Neural progenitor cell (in vitro differentiated cells): ENCODE measurements around the gene VPS51. TPM values are rescaled to one million over a fixed set of nuclear protein-coding genes. Genes with fewer than 3 reads are reported as not detected.

ENCODE experiments used
- DNase-seq: peaks from one replicate; pipeline ENCODE4 v3.0.0-alpha.2; 2016; ENCODE audit warnings: low spot score
- H2AFZ ChIP-seq: fragments of 200-600 bp; sonication (generic); replicated peaks from 2 replicates; pipeline ENCODE4 v1.6.1; 2016; ENCODE audit warnings: antibody characterized with exemption
- H3F3A ChIP-seq: fragments of 200-600 bp; sonication (generic); 2 replicates; pipeline ENCODE4 v1.6.1; 2016; ENCODE audit warnings: antibody characterized with exemption, low read depth
- H3K27ac ChIP-seq: fragments of 200-600 bp; sonication (generic); 2 replicates; pipeline ENCODE4 v1.5.1; 2016; ENCODE audit warnings: mild to moderate bottlenecking
- H3K27me3 ChIP-seq: fragments of 200-600 bp; sonication (generic); 2 replicates; pipeline ENCODE4 v1.6.1; 2016; ENCODE audit warnings: mild to moderate bottlenecking, moderate library complexity
- H3K36me3 ChIP-seq: fragments of 200-600 bp; sonication (generic); 2 replicates; pipeline ENCODE4 v1.5.1; 2016
- H3K4me1 ChIP-seq: fragments of 200-600 bp; sonication (generic); 2 replicates; pipeline ENCODE4 v1.6.1; 2016; ENCODE audit warnings: mixed run types
- H3K4me2 ChIP-seq: fragments of 200-600 bp; sonication (generic); 2 replicates; pipeline ENCODE4 v1.6.1; 2016
- H3K4me3 ChIP-seq: fragments of 200-600 bp; sonication (generic); 2 replicates; pipeline ENCODE4 v1.5.1; 2016
- H3K79me2 ChIP-seq: fragments of 200-600 bp; sonication (generic); 2 replicates; pipeline ENCODE4 v1.6.1; 2016; ENCODE audit warnings: low read depth
- H3K9ac ChIP-seq: fragments of 200-600 bp; sonication (generic); 2 replicates; pipeline ENCODE4 v1.6.1; 2016
- H3K9me3 ChIP-seq: fragments of 200-600 bp; sonication (generic); 2 replicates; pipeline ENCODE4 v1.5.1; 2016; ENCODE audit warnings: low read depth
- H4K20me1 ChIP-seq: fragments of 200-600 bp; sonication (generic); 2 replicates; pipeline ENCODE4 v1.6.1; 2016; ENCODE audit warnings: low read depth
- H3K27ac Mint-ChIP-seq: 3 replicates; pipeline ENCODE4 v1.8.0; 2021; ENCODE audit warnings: mixed read lengths
- H3K27me3 Mint-ChIP-seq: 2 replicates; pipeline ENCODE4 v1.8.0; 2022; ENCODE audit warnings: low read depth, mild to moderate bottlenecking, inconsistent platforms, moderate library complexity, mixed read lengths; ENCODE audit not compliant: insufficient read depth
- H3K36me3 Mint-ChIP-seq: 3 replicates; pipeline ENCODE4 v1.8.0; 2021; ENCODE audit warnings: mixed read lengths
- H3K4me1 Mint-ChIP-seq: 3 replicates; pipeline ENCODE4 v1.8.0; 2021; ENCODE audit warnings: mixed read lengths
- H3K4me3 Mint-ChIP-seq: 3 replicates; pipeline ENCODE4 v1.8.0; 2021; ENCODE audit warnings: mild to moderate bottlenecking, moderate library complexity, mixed read lengths
- H3K9me3 Mint-ChIP-seq: 3 replicates; pipeline ENCODE4 v1.8.0; 2020; ENCODE audit warnings: mixed read lengths
- CTCF ChIP-seq: fragments of 200-600 bp; sonication (generic); IDR thresholded peaks from 2 replicates; pipeline ENCODE4 v1.5.1; 2017; ENCODE audit warnings: antibody characterized with exemption, mild to moderate bottlenecking
- EZH2 ChIP-seq: fragments of 200-600 bp; sonication (generic); IDR thresholded peaks from 2 replicates; pipeline ENCODE4 v1.6.1; 2017; ENCODE audit warnings: antibody characterized with exemption, mild to moderate bottlenecking, moderate library complexity
- EZH2phosphoT487 ChIP-seq: fragments of 200-600 bp; sonication (generic); IDR thresholded peaks from 2 replicates; pipeline ENCODE4 v1.6.1; 2017; ENCODE audit warnings: antibody characterized with exemption
- total RNA-seq: library from RNA; depleted of rRNA; stranded (reverse); fragments of >200 nt; gene quantifications from 2 replicates; pipeline ENCODE4 v1.2.3, GENCODE V29; 2015; ENCODE audit warnings: low replicate concordance

The VPS51 gene
- total RNA-seq, 1 donor from 2014 or later: 80.4 TPM

- peaks cover 67% of the 10 kb centered on the region for H3F3A ChIP-seq
- peaks cover 3% of the 10 kb centered on the region for H3K36me3 ChIP-seq
- Mint-ChIP-seq H3K9me3 (no peaks in the 10 kb centered on the region), H3K4me1 (peaks cover 29% of the 10 kb centered on the region), H3K4me3 (peak overlapping the region; percentile 88), H3K27ac (no peak overlapping the region), H3K27me3 (peaks cover 8% of the 10 kb centered on the region), H3K36me3 (peaks cover 11% of the 10 kb centered on the region)
- DNase-seq: no peak
- no peak overlapping the region for H3K4me3 ChIP-seq
- peaks cover 37% of the 10 kb centered on the region for H3K79me2 ChIP-seq
- peaks cover 9% of the 10 kb centered on the region for H3K4me1 ChIP-seq
- no peaks in the 10 kb centered on the region for H3K27me3 ChIP-seq
- TF ChIP-seq EZH2 (no peak), CTCF (no peak), EZH2phosphoT487 (no peak)
- no peak overlapping the region for H3K9ac ChIP-seq
- H4K20me1 ChIP-seq: peaks cover 26% of the 10 kb centered on the region
- no peaks in the 10 kb centered on the region for H3K9me3 ChIP-seq
- no peak overlapping the region for H3K27ac ChIP-seq
- no peak overlapping the region for H3K4me2 ChIP-seq
- no peak overlapping the region for H2AFZ ChIP-seq
These were observed 19.5 kb downstream of the VPS51 start for GRCh38 chr11:65115361-65116082.

GRCh38 chr11:65116370-65117205, 20.6 kb downstream of the VPS51 start:
- Histone ChIP-seq H3K27me3 (no peaks in the 10 kb centered on the region), H2AFZ (no peak overlapping the region), H3K36me3 (peaks cover 4% of the 10 kb centered on the region), H4K20me1 (peaks cover 23% of the 10 kb centered on the region), H3K4me2 (peak overlapping the region; percentile 77), H3F3A (peaks cover 66% of the 10 kb centered on the region), H3K4me3 (peak overlapping the region; percentile 74), H3K27ac (no peak overlapping the region), H3K79me2 (peaks cover 48% of the 10 kb centered on the region), H3K4me1 (peaks cover 11% of the 10 kb centered on the region), H3K9me3 (no peaks in the 10 kb centered on the region), H3K9ac (peak overlapping the region; percentile 66)
- Mint-ChIP-seq H3K4me3 (peak overlapping the region; percentile 88), H3K27ac (no peak overlapping the region), H3K27me3 (peaks cover 7% of the 10 kb centered on the region), H3K9me3 (no peaks in the 10 kb centered on the region), H3K36me3 (peaks cover 14% of the 10 kb centered on the region), H3K4me1 (peaks cover 26% of the 10 kb centered on the region)
- peak; percentile 52 for DNase-seq
- TF ChIP-seq EZH2phosphoT487 (no peak), CTCF (no peak), EZH2 (no peak)

- peaks cover 47% of the 10 kb centered on the region for H3K79me2 ChIP-seq
- H3K36me3 ChIP-seq: peaks cover 4% of the 10 kb centered on the region
These were observed 21.4 kb downstream of the VPS51 start, which contains the start of gene ZNHIT2 for GRCh38 chr11:65117206-65118096. Gene ZNHIT2 (minus strand): TSS chr11:65117701. CDS start chr11:65117653, 48 bp downstream.

More at GRCh38 chr11:65117206-65118096, 21.4 kb downstream of the VPS51 start, which contains the start of gene ZNHIT2:
- Histone ChIP-seq H4K20me1 (peaks cover 24% of the 10 kb centered on the region), H3K4me2 (peak within 1 kb of the TSS; percentile 77), H3K4me3 (peak within 1 kb of the TSS; percentile 74), H3K4me1 (peaks cover 11% of the 10 kb centered on the region), H3F3A (peaks cover 65% of the 10 kb centered on the region), H3K27ac (no peak within 1 kb of the TSS), H3K9ac (peak within 1 kb of the TSS; percentile 66), H3K27me3 (no peaks in the 10 kb centered on the region), H3K9me3 (no peaks in the 10 kb centered on the region), H2AFZ (no peak within 1 kb of the TSS)
- Mint-ChIP-seq H3K4me3 (peak within 1 kb of the TSS; percentile 88), H3K27ac (peak within 1 kb of the TSS; percentile 84), H3K27me3 (peaks cover 7% of the 10 kb centered on the region), H3K4me1 (peaks cover 30% of the 10 kb centered on the region), H3K36me3 (peaks cover 14% of the 10 kb centered on the region), H3K9me3 (no peaks in the 10 kb centered on the region)
- peak; percentile 100 for DNase-seq
- TF ChIP-seq CTCF (peak; percentile 90), EZH2 (no peak)
